Endothelial cell of umbilical vein (primary cell): ENCODE data around the gene CNTN1.

Source experiments
- CTCF ChIP-seq, 2 donors: IDR thresholded peaks; 1 replicate in 1 of 2; 2 replicates in 1 of 2; pipeline ENCODE4 v1.5.1; 2011; ENCODE audit warnings: low read length in 2 of 2, mild to moderate bottlenecking in 2 of 2, moderate library complexity in 2 of 2, control low read depth in 1 of 2, inconsistent platforms in 1 of 2, low read depth in 1 of 2; ENCODE audit not compliant: insufficient read depth in 1 of 2; ENCODE audit errors: extremely low read depth in 1 of 2
- EZH2 ChIP-seq: IDR thresholded peaks from 2 replicates; pipeline ENCODE4 v1.6.1; 2012; ENCODE audit warnings: borderline replicate concordance, low read depth, mild to moderate bottlenecking, moderate library complexity, low read length, inconsistent platforms; ENCODE audit not compliant: severe bottlenecking
- GATA2 ChIP-seq: IDR thresholded peaks from 2 replicates; pipeline ENCODE4 v1.7.0; 2011; ENCODE audit warnings: low read depth, mild to moderate bottlenecking, moderate library complexity, mixed read lengths, low read length; ENCODE audit not compliant: insufficient read length, insufficient read depth
- MAX ChIP-seq: IDR thresholded peaks from 2 replicates; pipeline ENCODE4 v1.6.1; 2011; ENCODE audit not compliant: insufficient read depth, insufficient read length
- MYC ChIP-seq: IDR thresholded peaks from one replicate; pipeline ENCODE4 v1.6.1; 2011; ENCODE audit warnings: mild to moderate bottlenecking, low read depth, low read length
- POLR2A ChIP-seq: IDR thresholded peaks from 2 replicates; pipeline ENCODE4 v1.6.1; 2012; ENCODE audit warnings: low read depth, mild to moderate bottlenecking, control low read depth, low read length
- POLR2AphosphoS5 ChIP-seq: IDR thresholded peaks from 2 replicates; pipeline ENCODE4 v1.6.1; 2012; ENCODE audit warnings: low read depth, mild to moderate bottlenecking, control low read depth, low read length, moderate library complexity; ENCODE audit not compliant: insufficient read depth

- TF ChIP-seq CTCF (IDR thresholded peaks at IDR 0.05; ENCODE audit: extremely low read depth in 1 of 2, insufficient read depth in 1 of 2, low read depth in 1 of 2, low read length in 2 of 2) (no peak), MYC (no peak), POLR2A (no peak), GATA2 (no peak), POLR2AphosphoS5 (no peak), MAX (no peak), EZH2 (no peak)
Observed at GRCh38 chr12:40819436-40820108, 127.3 kb downstream of the CNTN1 start.
